H1 (cell line): ENCODE measurements around the gene GLIS2. TPM values are rescaled to one million over a fixed set of nuclear protein-coding genes. Genes with fewer than 3 reads are reported as not detected.

Experiments
- CTCF ChIA-PET: fragments of 300-600 bp; sonication (Branson Sonifier 250); formaldehyde crosslinking; loops from one replicate; lab custom pipeline; 2021; ENCODE audit not compliant: partially characterized antibody; lab: Charles Lee
- POLR2A ChIA-PET: fragments of 300-600 bp; sonication (Branson Sonifier 250); formaldehyde crosslinking; loops from one replicate; lab custom pipeline; 2021; ENCODE audit warnings: inconsistent platforms; ENCODE audit not compliant: partially characterized antibody; lab: Charles Lee
- DNase-seq, 2 experiments: peaks; one replicate each; pipeline versions ENCODE4 v3.0.0 to v3.0.0-alpha.2; 2010 to 2022; ENCODE audit warnings: low spot score in 2 of 2, low read depth in 1 of 2, mixed read lengths in 1 of 2
- FAIRE-seq: peaks from 2 replicates; lab custom pipeline; 2011; peaks lifted over from hg19 to GRCh38; lab: Jason Lieb, UNC
- H2AFZ ChIP-seq: 2 replicates; pipeline ENCODE4 v1.8.1; 2012; ENCODE audit warnings: low read length, inconsistent platforms
- H2AK5ac ChIP-seq: 2 replicates; pipeline ENCODE4 v1.6.1; 2013; ENCODE audit warnings: low read depth, low read length
- H2BK120ac ChIP-seq: replicated peaks from 2 replicates; pipeline ENCODE3; 2013; ENCODE audit warnings: low read depth, low read length, inconsistent platforms
- H2BK12ac ChIP-seq: 2 replicates; pipeline ENCODE4 v1.6.1; 2013; ENCODE audit warnings: low read depth, low read length
- H2BK15ac ChIP-seq: 2 replicates; pipeline ENCODE4 v1.6.1; 2013; ENCODE audit warnings: low read length
- H2BK20ac ChIP-seq: 2 replicates; pipeline ENCODE4 v1.6.1; 2013; ENCODE audit warnings: low read length
- H2BK5ac ChIP-seq: 2 replicates; pipeline ENCODE4 v1.6.1; 2013; ENCODE audit warnings: low read depth, low read length
- H3K14ac ChIP-seq: 2 replicates; pipeline ENCODE4 v1.6.1; 2013; ENCODE audit warnings: inconsistent platforms; ENCODE audit not compliant: insufficient read length
- H3K18ac ChIP-seq: 2 replicates; pipeline ENCODE4 v1.6.1; 2013; ENCODE audit warnings: low read length; ENCODE audit errors: extremely low read depth
- H3K23ac ChIP-seq: 2 replicates; pipeline ENCODE4 v1.6.1; 2013; ENCODE audit warnings: inconsistent platforms; ENCODE audit not compliant: insufficient read length
- H3K23me2 ChIP-seq: 2 replicates; pipeline ENCODE4 v1.6.1; 2013; ENCODE audit warnings: low read depth, low read length
- H3K27ac ChIP-seq: 2 replicates; pipeline ENCODE4 v1.6.1; 2011; ENCODE audit warnings: low read depth, low read length, inconsistent platforms
- H3K27me3 ChIP-seq, 4 experiments: replicated peaks in 1 of 4; 1 replicate in 1 of 4; 2 replicates in 3 of 4; pipeline versions ENCODE4 v1.6.1 to v1.8.1; 2011 to 2013; ENCODE audit warnings: low read length in 3 of 4, mild to moderate bottlenecking in 3 of 4, inconsistent platforms in 2 of 4, mixed read lengths in 2 of 4, moderate library complexity in 1 of 4; ENCODE audit not compliant: control insufficient read depth in 3 of 4, insufficient read depth in 3 of 4; ENCODE audit errors: extremely low read depth in 1 of 4
- H3K36me3 ChIP-seq, 4 experiments: 2 replicates each; pipeline versions ENCODE4 v1.6.1 to v1.8.1; 2011 to 2013; ENCODE audit warnings: mild to moderate bottlenecking in 4 of 4, low read length in 3 of 4, moderate library complexity in 2 of 4, control low read depth in 1 of 4, inconsistent platforms in 1 of 4; ENCODE audit not compliant: insufficient read depth in 4 of 4, control insufficient read depth in 2 of 4
- H3K4ac ChIP-seq: replicated peaks from 2 replicates; pipeline ENCODE3; 2013; ENCODE audit warnings: low read length, low read depth, mixed read lengths, inconsistent platforms; ENCODE audit not compliant: insufficient read length
- H3K4me1 ChIP-seq, 4 experiments: replicated peaks in 1 of 4; 1 replicate in 1 of 4; 2 replicates in 3 of 4; pipeline versions ENCODE4 v1.6.1 to v1.8.1; 2011 to 2013; ENCODE audit warnings: low read length in 3 of 4, inconsistent platforms in 2 of 4, mixed read lengths in 1 of 4; ENCODE audit not compliant: insufficient read depth in 4 of 4, control insufficient read depth in 3 of 4
- H3K4me2 ChIP-seq, 2 experiments: 2 replicates each; pipeline versions ENCODE4 v1.6.1 to v1.8.1; 2011 to 2013; ENCODE audit warnings: low read depth in 2 of 2, low read length in 2 of 2, control low read depth in 1 of 2, inconsistent platforms in 1 of 2, mild to moderate bottlenecking in 1 of 2; ENCODE audit not compliant: insufficient read depth in 1 of 2
- H3K4me3 ChIP-seq, 4 experiments: fragments of 200-600, 300-600 bp in 1 of 4; sonication (generic), shearing (Covaris generic), sonication (Bioruptor Twin) in 1 of 4; 2 replicates each; pipeline versions ENCODE4 v1.5.1 to v1.8.1; 2011 to 2016; ENCODE audit warnings: low read length in 4 of 4, low read depth in 3 of 4, control low read depth in 2 of 4, inconsistent platforms in 2 of 4, mild to moderate bottlenecking in 2 of 4, mixed read lengths in 1 of 4, moderate library complexity in 1 of 4; ENCODE audit not compliant: insufficient read depth in 2 of 4; ENCODE audit errors: extremely low read depth in 1 of 4
- H3K56ac ChIP-seq: replicated peaks from 2 replicates; pipeline ENCODE3; 2013; ENCODE audit warnings: low read depth, mild to moderate bottlenecking, mixed read lengths, low read length, inconsistent platforms; ENCODE audit not compliant: insufficient read length
- H3K79me1 ChIP-seq: 2 replicates; pipeline ENCODE4 v1.6.1; 2013; ENCODE audit warnings: low read depth, low read length, control low read depth
- H3K79me2 ChIP-seq, 2 experiments: 2 replicates each; pipeline versions ENCODE4 v1.6.1 to v1.8.1; 2012 to 2013; ENCODE audit warnings: low read length in 2 of 2, mild to moderate bottlenecking in 2 of 2, inconsistent platforms in 1 of 2; ENCODE audit not compliant: insufficient read depth in 2 of 2, control insufficient read depth in 1 of 2
- H3K9ac ChIP-seq, 4 experiments: replicated peaks in 1 of 4; 1 replicate in 1 of 4; 2 replicates in 3 of 4; pipeline versions ENCODE4 v1.6.1 to v1.8.1; 2011 to 2013; ENCODE audit warnings: low read depth in 3 of 4, low read length in 3 of 4, control low read depth in 2 of 4, mild to moderate bottlenecking in 2 of 4, moderate library complexity in 2 of 4, inconsistent platforms in 1 of 4; ENCODE audit errors: extremely low read depth in 1 of 4
- H3K9me3 ChIP-seq, 2 experiments: 2 replicates each; pipeline versions ENCODE4 v1.6.1 to v1.8.1; 2012 to 2013; ENCODE audit warnings: mild to moderate bottlenecking in 2 of 2, moderate library complexity in 2 of 2, control low read depth in 1 of 2, inconsistent platforms in 1 of 2, low read depth in 1 of 2, low read length in 1 of 2, mixed read lengths in 1 of 2; ENCODE audit not compliant: insufficient read depth in 2 of 2
- H4K20me1 ChIP-seq, 2 experiments: replicated peaks in 1 of 2; 2 replicates each; pipeline versions ENCODE3 to v1.8.1; 2011 to 2013; ENCODE audit warnings: inconsistent platforms in 2 of 2, low read length in 2 of 2, mild to moderate bottlenecking in 1 of 2; ENCODE audit not compliant: insufficient read depth in 2 of 2, control insufficient read depth in 1 of 2
- H4K5ac ChIP-seq: 2 replicates; pipeline ENCODE4 v1.6.1; 2013; ENCODE audit warnings: low read length, low read depth, mixed read lengths, inconsistent platforms; ENCODE audit not compliant: insufficient read length
- H4K8ac ChIP-seq: 2 replicates; pipeline ENCODE4 v1.8.0; 2013; ENCODE audit warnings: mild to moderate bottlenecking, moderate library complexity, low read length, inconsistent platforms; ENCODE audit not compliant: insufficient read depth; ENCODE audit errors: extremely low read depth
- H4K91ac ChIP-seq: replicated peaks from 2 replicates; pipeline ENCODE3; 2013; ENCODE audit warnings: low read length, mixed read lengths, inconsistent platforms; ENCODE audit not compliant: insufficient read length
- BACH1 ChIP-seq: IDR thresholded peaks from 2 replicates; pipeline ENCODE4 v1.6.1; 2012; ENCODE audit warnings: low read length, improper control_type of control experiment
- CEBPB ChIP-seq: IDR thresholded peaks from 2 replicates; pipeline ENCODE4 v1.6.1; 2012; ENCODE audit warnings: low read depth, low read length
- CTBP2 ChIP-seq: IDR thresholded peaks from 2 replicates; pipeline ENCODE4 v1.7.0; 2011; ENCODE audit warnings: borderline replicate concordance, mild to moderate bottlenecking, moderate library complexity, mixed read lengths, low read length; ENCODE audit not compliant: insufficient read depth, insufficient read length
- HDAC6 ChIP-seq: IDR thresholded peaks from one replicate; pipeline ENCODE4 v1.7.1; 2012; ENCODE audit warnings: low read depth, mild to moderate bottlenecking, inconsistent platforms, low read length, moderate library complexity
- POU5F1 ChIP-seq: IDR thresholded peaks from 2 replicates; pipeline ENCODE4 v1.6.1; 2011; ENCODE audit warnings: low read depth, mild to moderate bottlenecking, low read length, moderate library complexity
- SIN3A ChIP-seq, 2 experiments: IDR thresholded peaks in 1 of 2; conservative IDR thresholded peaks in 1 of 2; 2 replicates each; pipeline ENCODE4 v1.6.1; 2011 to 2012; ENCODE audit warnings: low read length in 2 of 2, improper control_type of control experiment in 1 of 2, low read depth in 1 of 2, mild to moderate bottlenecking in 1 of 2
- SUZ12 ChIP-seq: fragments of 200-600 bp; sonication (generic); IDR thresholded peaks from 2 replicates; pipeline ENCODE4 v1.6.1; 2012; ENCODE audit warnings: mild to moderate bottlenecking, inconsistent platforms, low read length, moderate library complexity, mixed read lengths
- YY1 ChIP-seq: IDR thresholded peaks from 2 replicates; pipeline ENCODE4 v1.6.1; 2011; ENCODE audit warnings: low read depth, mild to moderate bottlenecking, low read length
- ZNF274 ChIP-seq: IDR thresholded peaks from 2 replicates; pipeline ENCODE4 v1.7.0; 2012; ENCODE audit warnings: low read length, borderline replicate concordance; ENCODE audit errors: extremely low read depth
- WGBS, 2 experiments: shearing (Covaris generic) in 1 of 2; methylation state at CpG; one replicate each; pipeline versions ENCODE4 v1.1.6 to v1.1.7; 2013 to 2015; ENCODE audit warnings: low lambda C conversion rate in 2 of 2, mixed read lengths in 2 of 2, inconsistent platforms in 1 of 2, low coverage in 1 of 2, missing lambda C conversion rate in 1 of 2; ENCODE audit not compliant: insufficient replicate concordance in 2 of 2, insufficient coverage in 1 of 2, insufficient read length in 1 of 2; ENCODE audit errors: extremely low coverage in 1 of 2, missing lambda C conversion rate in 1 of 2; 5-methylcytosine and 5-hydroxymethylcytosine counted together
- polyA plus RNA-seq, 7 experiments: library from polyadenylated mRNA; depleted of rRNA in 3 of 7; stranded (reverse) in 5 of 7; unstranded in 2 of 7; fragments of >200 nt in 5 of 7; fragments of 200-250 nt in 2 of 7; gene quantifications; 1 replicate in 5 of 7; 2 replicates in 1 of 7; 4 replicates in 1 of 7; pipeline versions ENCODE4 v1.2.1 to v1.2.3, GENCODE V29; 2011 to 2013; ENCODE audit warnings: missing spikeins in 2 of 7, mixed read lengths in 2 of 7
- total RNA-seq: library from RNA; stranded (reverse); fragmentation: NEBNext Ultra II Directional; extraction: Animal tissue kit (Norgen Biotek cat#: 25700); gene quantifications from 2 replicates; pipeline ENCODE4 v1.2.1, GENCODE V29; 2021

Gene GLIS2
- total and polyA plus RNA-seq, 2 of the 8 experiments (the other 6 are each of a cell fraction or from before 2014, with no cell fraction given), result 4.3 to 17.4 TPM

DNA sequence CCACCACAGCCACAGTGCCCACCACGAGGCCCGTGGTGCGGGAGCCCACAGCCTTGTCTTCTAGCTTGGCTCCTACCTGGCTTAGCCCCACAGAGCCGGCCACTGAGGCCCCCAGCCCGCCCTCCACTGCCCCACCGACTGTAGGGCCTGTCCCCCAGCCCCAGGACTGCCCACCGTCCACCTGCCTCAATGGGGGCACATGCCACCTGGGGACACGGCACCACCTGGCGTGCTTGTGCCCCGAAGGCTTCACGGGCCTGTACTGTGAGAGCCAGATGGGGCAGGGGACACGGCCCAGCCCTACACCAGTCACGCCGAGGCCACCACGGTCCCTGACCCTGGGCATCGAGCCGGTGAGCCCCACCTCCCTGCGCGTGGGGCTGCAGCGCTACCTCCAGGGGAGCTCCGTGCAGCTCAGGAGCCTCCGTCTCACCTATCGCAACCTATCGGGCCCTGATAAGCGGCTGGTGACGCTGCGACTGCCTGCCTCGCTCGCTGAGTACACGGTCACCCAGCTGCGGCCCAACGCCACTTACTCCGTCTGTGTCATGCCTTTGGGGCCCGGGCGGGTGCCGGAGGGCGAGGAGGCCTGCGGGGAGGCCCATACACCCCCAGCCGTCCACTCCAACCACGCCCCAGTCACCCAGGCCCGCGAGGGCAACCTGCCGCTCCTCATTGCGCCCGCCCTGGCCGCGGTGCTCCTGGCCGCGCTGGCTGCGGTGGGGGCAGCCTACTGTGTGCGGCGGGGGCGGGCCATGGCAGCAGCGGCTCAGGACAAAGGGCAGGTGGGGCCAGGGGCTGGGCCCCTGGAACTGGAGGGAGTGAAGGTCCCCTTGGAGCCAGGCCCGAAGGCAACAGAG, 66.3 kb downstream of the GLIS2 start:
- POLR2A ChIA-PET, result interaction anchor here (0.9 to 11.9 kb wide), 9 partner anchors 4 to 44 kb away, joined by 3 to 223 read pairs (median 5); partner anchors contain the start of gene VASN

More for the DNA sequence above, 66.3 kb downstream of the GLIS2 start:
- Histone ChIP-seq H2BK120ac (no peak overlapping the region), H3K4ac (no peak overlapping the region), H3K9me3 (no peaks in the 10 kb centered on the region), H3K56ac (no peak overlapping the region), H4K20me1 (peaks cover 5 to 18% of the 10 kb centered on the region in 2 experiments), H3K18ac (no peak overlapping the region), H3K79me2 (no peaks in the 10 kb centered on the region; a peak in 1 of 4 replicates), H4K8ac (no peak overlapping the region), H3K9ac (no peak overlapping the region), H3K79me1 (0 out of 2 replicates have a peak, but pooled peaks cover 3% of the 10 kb centered on the region), H2AFZ (no peak overlapping the region), H2BK5ac (peak overlapping the region; percentile 60; the same call in 1 of the 2 replicates), H2BK20ac (no peak overlapping the region), H2AK5ac (no peak overlapping the region), H3K36me3 (peaks cover 0 to 18% (median 2%) of the 10 kb centered on the region in 4 experiments; a peak in 4 of 8 replicates), H3K14ac (no peak overlapping the region), H3K4me1 (peaks cover 0 to 22% (median 19%) of the 10 kb centered on the region in 4 experiments; a peak in 5 of 7 replicates), H2BK15ac (no peak overlapping the region), H4K5ac (no peak overlapping the region), H3K23ac (no peak overlapping the region), H4K91ac (no peak overlapping the region), H3K23me2 (no peaks in the 10 kb centered on the region), H3K27me3 (no peaks in the 10 kb centered on the region), H3K4me3 (no peak overlapping the region), H3K27ac (no peak overlapping the region; the same call in 1 of the 2 replicates), H3K4me2 (no peak overlapping the region), H2BK12ac (no peak overlapping the region; the same call in 1 of the 2 replicates)
- WGBS, 2 experiments, result 95% methylated on average over 47 of the region's 55 CpGs; no CpG with 5 or more reads in 1 of the 2 experiments
- FAIRE-seq, result no peak
- CTCF ChIA-PET, result interaction anchor here (1.0 to 24.8 kb wide), 7 partner anchors 9 to 120 kb away, joined by 3 to 659 read pairs (median 5); no protein-coding TSS in a partner anchor
- no peak for DNase-seq
- TF ChIP-seq BACH1, result no peak
- no peak for TF ChIP-seq ZNF274
- TF ChIP-seq SIN3A (conservative IDR thresholded peaks at IDR 0.05 in 1 of 2, IDR thresholded peaks at IDR 0.05 in 1 of 2; ENCODE audit: low read depth in 1 of 2, low read length in 2 of 2), result no peak
- TF ChIP-seq HDAC6, result no peak
- no peak for TF ChIP-seq SUZ12
- TF ChIP-seq POU5F1, result no peak
- no peak for TF ChIP-seq CEBPB
- no peak for TF ChIP-seq CTBP2
- TF ChIP-seq YY1, result no peak
